B cell (primary cell): Measurements from ENCODE around the gene NTM. TPM values are rescaled to one million over a fixed set of nuclear protein-coding genes. Genes with fewer than 3 reads are reported as not detected.

Source experiments
- ATAC-seq: fragments of 200-7000 bp; cut with Tn5 transposase; one replicate; pipeline ENCODE4 v1.10.0; 2021; ENCODE audit warnings: low read depth, mild to moderate bottlenecking, moderate number of reproducible peaks, moderate library complexity
- CTCF ChIA-PET: fragments of 350-600 bp; sonication (Branson Sonifier 250); formaldehyde crosslinking; loops from one replicate; lab custom pipeline; 2021; ENCODE audit warnings: antibody characterized with exemption, inconsistent platforms; lab: Charles Lee
- POLR2A ChIA-PET: fragments of 350-600 bp; sonication (Branson Sonifier 250); formaldehyde crosslinking; loops from one replicate; lab custom pipeline; 2021; ENCODE audit warnings: antibody characterized with exemption; lab: Charles Lee
- DNase-seq: peaks from one replicate; pipeline ENCODE4 v3.0.0; 2013
- H2AFZ ChIP-seq: 2 replicates; pipeline ENCODE4 v1.6.1; 2012; ENCODE audit warnings: mild to moderate bottlenecking, low read depth, low read length; ENCODE audit not compliant: insufficient read depth, poor library complexity, severe bottlenecking
- H3K27ac ChIP-seq, 2 donors: 1 replicate in 1 of 2; 2 replicates in 1 of 2; pipeline ENCODE4 v1.5.1; 2012 to 2013; ENCODE audit warnings: low read length in 2 of 2, mild to moderate bottlenecking in 2 of 2, moderate library complexity in 1 of 2
- H3K27me3 ChIP-seq, 4 experiments: fragments of 200-600 bp in 1 of 4; sonication (generic) in 1 of 4; replicated peaks in 1 of 4; 1 replicate in 2 of 4; 2 replicates in 2 of 4; pipeline versions ENCODE4 v1.6.1 to v1.7.0; 2013 to 2016; ENCODE audit warnings: low read length in 3 of 4, mild to moderate bottlenecking in 2 of 4, mixed read lengths in 1 of 4, moderate library complexity in 1 of 4; ENCODE audit not compliant: insufficient read depth in 4 of 4, control insufficient read depth in 3 of 4; ENCODE audit errors: control extremely low read depth in 1 of 4
- H3K36me3 ChIP-seq, 2 experiments: replicated peaks in 1 of 2; 1 replicate in 1 of 2; 2 replicates in 1 of 2; pipeline versions ENCODE4 v1.6.1 to v1.7.1; 2013; ENCODE audit warnings: low read length in 1 of 2; ENCODE audit not compliant: insufficient read depth in 2 of 2, control insufficient read depth in 1 of 2; ENCODE audit errors: control extremely low read depth in 1 of 2, extremely low read depth in 1 of 2
- H3K4me1 ChIP-seq, 2 donors: fragments of 200-600 bp in 1 of 2; sonication (generic) in 1 of 2; 1 replicate in 1 of 2; 2 replicates in 1 of 2; pipeline versions ENCODE4 v1.5.1 to v1.6.1; 2013 to 2017; ENCODE audit warnings: low read length in 2 of 2; ENCODE audit not compliant: control insufficient read depth in 2 of 2, insufficient read depth in 2 of 2
- H3K4me2 ChIP-seq: replicated peaks from 2 replicates; pipeline ENCODE3; 2012; ENCODE audit warnings: mild to moderate bottlenecking, low read depth, low read length; ENCODE audit not compliant: poor library complexity, severe bottlenecking
- H3K4me3 ChIP-seq, 5 experiments: fragments of 200-600 bp in 1 of 5; sonication (generic) in 1 of 5; 1 replicate in 3 of 5; 2 replicates in 2 of 5; pipeline versions ENCODE4 v1.5.1 to v1.7.0; 2011 to 2016; ENCODE audit warnings: low read length in 4 of 5, mild to moderate bottlenecking in 4 of 5, low read depth in 2 of 5, control low read depth in 1 of 5, moderate library complexity in 1 of 5; ENCODE audit not compliant: insufficient read depth in 1 of 5; ENCODE audit errors: control extremely low read depth in 1 of 5, extremely low read depth in 1 of 5
- H3K79me2 ChIP-seq: fragments of 200-600 bp; sonication (generic); one replicate; pipeline ENCODE4 v1.6.0; 2016; ENCODE audit warnings: low read length; ENCODE audit not compliant: control insufficient read depth, insufficient read depth
- H3K9ac ChIP-seq: fragments of 200-600 bp; sonication (generic); 2 replicates; pipeline ENCODE4 v1.6.1; 2017; ENCODE audit warnings: mild to moderate bottlenecking, low read length, moderate library complexity
- H3K9me3 ChIP-seq, 3 donors: one replicate each; pipeline versions ENCODE4 v1.6.1 to v1.7.1; 2013; ENCODE audit warnings: low read length in 2 of 3; ENCODE audit not compliant: control insufficient read depth in 2 of 3, insufficient read depth in 1 of 3; ENCODE audit errors: control extremely low read depth in 1 of 3
- H4K20me1 ChIP-seq: 2 replicates; pipeline ENCODE4 v1.6.0; 2012; ENCODE audit warnings: mild to moderate bottlenecking, low read length; ENCODE audit not compliant: insufficient read depth, control insufficient read depth, poor library complexity, severe bottlenecking
- H3K27ac Mint-ChIP-seq: one replicate; pipeline ENCODE4 v1.8.0; 2021; ENCODE audit warnings: mixed read lengths
- H3K27me3 Mint-ChIP-seq: one replicate; pipeline ENCODE4 v1.8.0; 2021; ENCODE audit warnings: mixed read lengths
- H3K4me1 Mint-ChIP-seq: one replicate; pipeline ENCODE4 v1.8.0; 2021; ENCODE audit warnings: mixed read lengths
- H3K4me3 Mint-ChIP-seq: one replicate; pipeline ENCODE4 v1.8.0; 2021; ENCODE audit warnings: mixed read lengths
- H3K9me3 Mint-ChIP-seq: one replicate; pipeline ENCODE4 v1.8.0; 2022; ENCODE audit warnings: mixed read lengths; ENCODE audit not compliant: insufficient read depth
- EZH2 ChIP-seq: IDR thresholded peaks from 2 replicates; pipeline ENCODE4 v1.6.1; 2012; ENCODE audit warnings: borderline replicate concordance, low read depth, mild to moderate bottlenecking, moderate library complexity, low read length; ENCODE audit not compliant: insufficient read depth, poor library complexity, severe bottlenecking
- WGBS: methylation state at CpG from one replicate; pipeline ENCODE4 v1.1.5; 2013; ENCODE audit warnings: missing lambda C conversion rate; ENCODE audit not compliant: insufficient coverage; 5-methylcytosine and 5-hydroxymethylcytosine counted together
- intact Hi-C: fragments of 100-400 bp; cut with micrococcal nuclease; formaldehyde crosslinking; loops from one replicate; pipeline ENCODE4 v1.10.0; 2022
- polyA plus RNA-seq: library from polyadenylated mRNA; depleted of rRNA; stranded (reverse); fragments of >200 nt; gene quantifications from 2 replicates; pipeline ENCODE4 v1.2.3, GENCODE V29; 2012
- total RNA-seq, 2 donors: library from RNA; stranded (reverse); fragments of 120-200 nt in 1 of 2; gene quantifications; 1 replicate in 1 of 2; 2 replicates in 1 of 2; pipeline versions ENCODE4 v1.2.3 to v1.2.4, GENCODE V29; 2013 to 2022
- TF ChIP-seq, protein P1 (sequence below): fragments of 200-600 bp; IDR thresholded peaks from one replicate; pipeline ENCODE4 v1.8.0; 2022; ENCODE audit warnings: antibody characterized with exemption, mild to moderate bottlenecking

Gene NTM
- total and polyA plus RNA-seq, 2 donors (not counting 1 experiment from before 2014, with no cell fraction given), result not detected

DNA sequence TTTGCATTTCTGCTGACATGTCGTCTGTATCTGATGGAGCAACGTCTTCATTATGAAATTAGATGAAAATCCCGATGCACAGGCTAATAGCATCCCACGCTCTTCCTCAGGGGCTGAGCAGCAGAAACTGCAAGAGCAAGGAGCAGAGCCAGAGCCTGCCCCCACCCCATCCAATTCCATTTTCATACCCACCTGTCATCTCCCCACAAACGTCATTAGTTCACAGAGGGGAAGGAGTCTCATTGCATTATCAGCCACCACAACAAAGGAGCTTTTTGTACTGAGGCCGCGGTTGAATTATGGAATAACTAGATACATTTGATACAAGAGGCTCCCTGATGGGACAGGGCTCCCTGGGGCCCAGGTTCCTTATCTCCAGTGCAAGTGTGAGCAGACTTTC lies 515.0 kb downstream of the NTM start:
- Histone ChIP-seq H3K27me3 (no peaks in the 10 kb centered on the region), H3K4me2 (no peak overlapping the region), H2AFZ (no peak overlapping the region), H3K9ac (no peak overlapping the region), H3K4me3 (no peak overlapping the region), H3K4me1 (no peaks in the 10 kb centered on the region), H3K36me3 (no peaks in the 10 kb centered on the region), H4K20me1 (no peaks in the 10 kb centered on the region), H3K9me3 (no peaks in the 10 kb centered on the region), H3K79me2 (no peaks in the 10 kb centered on the region), H3K27ac (no peak overlapping the region)
- ChIA-PET POLR2A (no interaction called here), CTCF (no interaction called here)
- TF ChIP-seq, protein P1, sequence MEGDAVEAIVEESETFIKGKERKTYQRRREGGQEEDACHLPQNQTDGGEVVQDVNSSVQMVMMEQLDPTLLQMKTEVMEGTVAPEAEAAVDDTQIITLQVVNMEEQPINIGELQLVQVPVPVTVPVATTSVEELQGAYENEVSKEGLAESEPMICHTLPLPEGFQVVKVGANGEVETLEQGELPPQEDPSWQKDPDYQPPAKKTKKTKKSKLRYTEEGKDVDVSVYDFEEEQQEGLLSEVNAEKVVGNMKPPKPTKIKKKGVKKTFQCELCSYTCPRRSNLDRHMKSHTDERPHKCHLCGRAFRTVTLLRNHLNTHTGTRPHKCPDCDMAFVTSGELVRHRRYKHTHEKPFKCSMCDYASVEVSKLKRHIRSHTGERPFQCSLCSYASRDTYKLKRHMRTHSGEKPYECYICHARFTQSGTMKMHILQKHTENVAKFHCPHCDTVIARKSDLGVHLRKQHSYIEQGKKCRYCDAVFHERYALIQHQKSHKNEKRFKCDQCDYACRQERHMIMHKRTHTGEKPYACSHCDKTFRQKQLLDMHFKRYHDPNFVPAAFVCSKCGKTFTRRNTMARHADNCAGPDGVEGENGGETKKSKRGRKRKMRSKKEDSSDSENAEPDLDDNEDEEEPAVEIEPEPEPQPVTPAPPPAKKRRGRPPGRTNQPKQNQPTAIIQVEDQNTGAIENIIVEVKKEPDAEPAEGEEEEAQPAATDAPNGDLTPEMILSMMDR, result no peak
- no peak for TF ChIP-seq EZH2
- Mint-ChIP-seq H3K4me1 (no peaks in the 10 kb centered on the region), H3K27me3 (no peaks in the 10 kb centered on the region), H3K9me3 (peaks cover 4% of the 10 kb centered on the region), H3K27ac (no peak overlapping the region), H3K4me3 (no peak overlapping the region)
- no peak for DNase-seq
- 75% methylated on average over 3 of the region's 7 CpGs for WGBS
- no peak for ATAC-seq
- intact Hi-C loops, result no loop called here

DNA sequence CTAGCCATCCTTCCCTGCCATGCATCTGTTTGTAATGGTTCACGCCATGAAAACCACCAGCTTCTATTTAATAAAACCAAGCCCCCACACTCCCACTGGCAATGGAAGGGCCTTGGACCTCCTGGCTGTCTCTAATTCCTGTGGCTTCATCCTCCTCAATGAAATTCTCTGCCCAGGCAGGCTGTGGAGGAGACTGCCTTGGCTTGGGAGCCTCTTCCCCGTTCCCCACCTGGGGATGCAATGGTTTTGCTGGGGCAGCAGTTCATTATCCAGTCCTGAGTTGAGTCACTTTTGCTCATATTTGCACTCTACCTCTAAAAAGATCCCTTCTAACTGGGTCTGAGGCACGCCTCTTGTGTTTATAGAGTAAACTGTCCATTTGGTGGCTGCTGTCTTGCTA lies 515.8 kb downstream of the NTM start:
- DNase-seq (no peak), ATAC-seq (no peak)
- no peaks in the 10 kb centered on the region for H3K4me1 ChIP-seq
- no peak overlapping the region for H3K4me2 ChIP-seq
- TF ChIP-seq, protein P1, result no peak
- no peak for TF ChIP-seq EZH2
- H3K27ac ChIP-seq, result no peak overlapping the region
- no peaks in the 10 kb centered on the region for H3K79me2 ChIP-seq
- H4K20me1 ChIP-seq, result no peaks in the 10 kb centered on the region
- Mint-ChIP-seq H3K27me3 (no peaks in the 10 kb centered on the region), H3K9me3 (peaks cover 4% of the 10 kb centered on the region), H3K4me1 (no peaks in the 10 kb centered on the region), H3K27ac (no peak overlapping the region), H3K4me3 (no peak overlapping the region)
- H3K36me3 ChIP-seq, result no peaks in the 10 kb centered on the region
- POLR2A ChIA-PET, result no interaction called here
- no peak overlapping the region for H3K9ac ChIP-seq
- H3K27me3 ChIP-seq, result no peaks in the 10 kb centered on the region
- CTCF ChIA-PET, result no interaction called here
- intact Hi-C loops, result no loop called here
- no peak overlapping the region for H3K4me3 ChIP-seq
- no peaks in the 10 kb centered on the region for H3K9me3 ChIP-seq
- no peak overlapping the region for H2AFZ ChIP-seq
- WGBS, result 85% methylated on average over 1 of the region's 3 CpGs
